RWPE1 (cell line): ENCODE measurements around the gene EVA1A.

Experiments
- CTCF ChIA-PET: fragments of 350-600 bp; sonication (Branson Sonifier 250); formaldehyde crosslinking; extraction: SDS; loops from one replicate; lab custom pipeline; 2021; lab: Yijun Ruan, JAX
- POLR2A ChIA-PET: fragments of 400-600 bp; formaldehyde crosslinking; extraction: SDS; loops from one replicate; lab custom pipeline; 2020; ENCODE audit warnings: antibody characterized with exemption; ENCODE audit not compliant: low non-redundant PET; lab: Yijun Ruan, JAX
- DNase-seq: peaks from one replicate; pipeline ENCODE4 v3.0.0; 2012; ENCODE audit warnings: low spot score
- H3K27ac ChIP-seq: fragments of 450-650 bp; 2 replicates; pipeline ENCODE4 v1.5.1; 2017
- TF ChIP-seq, protein P1 (sequence below): fragments of 450-650 bp; conservative IDR thresholded peaks from 2 replicates; pipeline ENCODE4 v1.5.1; 2017; ENCODE audit warnings: low read depth, mild to moderate bottlenecking

EVA1A gene

DNA sequence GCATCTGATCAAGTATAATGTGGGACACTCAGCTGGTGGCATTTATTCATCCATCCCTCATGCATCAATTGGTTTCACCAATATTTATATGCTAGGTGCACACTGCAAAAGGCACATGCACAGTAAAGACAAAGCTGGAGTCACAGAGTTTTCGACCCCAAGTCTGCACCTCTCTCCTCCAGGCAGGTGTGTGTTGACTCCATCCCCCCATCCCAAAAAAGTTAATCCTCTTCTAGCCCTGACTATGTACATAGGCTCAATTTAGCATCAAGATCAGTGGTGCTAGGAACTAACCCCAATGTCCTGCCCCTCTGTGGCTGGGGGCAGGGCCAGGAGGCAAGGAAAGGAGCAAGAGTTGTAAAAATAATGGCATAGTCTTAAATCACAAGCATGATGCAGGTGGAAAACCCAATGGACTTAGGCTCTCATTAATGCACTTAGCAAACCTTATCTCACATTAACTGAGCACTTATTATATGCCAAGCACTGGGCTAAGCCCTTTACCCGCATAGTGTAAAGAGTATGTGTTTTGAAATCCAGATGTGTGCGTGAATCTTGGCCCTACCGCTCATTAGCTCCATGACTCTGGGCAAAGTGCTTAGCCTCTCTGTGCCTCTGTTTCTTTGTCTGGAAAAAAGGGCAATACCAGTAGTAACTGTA lies 3.1 kb downstream of the EVA1A start:
- ChIA-PET CTCF (no interaction called here), POLR2A (no interaction called here)
- no peak overlapping the region for H3K27ac ChIP-seq
- DNase-seq = no peak
- TF ChIP-seq, protein P1, sequence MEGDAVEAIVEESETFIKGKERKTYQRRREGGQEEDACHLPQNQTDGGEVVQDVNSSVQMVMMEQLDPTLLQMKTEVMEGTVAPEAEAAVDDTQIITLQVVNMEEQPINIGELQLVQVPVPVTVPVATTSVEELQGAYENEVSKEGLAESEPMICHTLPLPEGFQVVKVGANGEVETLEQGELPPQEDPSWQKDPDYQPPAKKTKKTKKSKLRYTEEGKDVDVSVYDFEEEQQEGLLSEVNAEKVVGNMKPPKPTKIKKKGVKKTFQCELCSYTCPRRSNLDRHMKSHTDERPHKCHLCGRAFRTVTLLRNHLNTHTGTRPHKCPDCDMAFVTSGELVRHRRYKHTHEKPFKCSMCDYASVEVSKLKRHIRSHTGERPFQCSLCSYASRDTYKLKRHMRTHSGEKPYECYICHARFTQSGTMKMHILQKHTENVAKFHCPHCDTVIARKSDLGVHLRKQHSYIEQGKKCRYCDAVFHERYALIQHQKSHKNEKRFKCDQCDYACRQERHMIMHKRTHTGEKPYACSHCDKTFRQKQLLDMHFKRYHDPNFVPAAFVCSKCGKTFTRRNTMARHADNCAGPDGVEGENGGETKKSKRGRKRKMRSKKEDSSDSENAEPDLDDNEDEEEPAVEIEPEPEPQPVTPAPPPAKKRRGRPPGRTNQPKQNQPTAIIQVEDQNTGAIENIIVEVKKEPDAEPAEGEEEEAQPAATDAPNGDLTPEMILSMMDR = no peak

GRCh38 chr2:75556679-75557366 lies 3.9 kb downstream of the EVA1A start:
- H3K27ac ChIP-seq = no peak overlapping the region
- no peak for DNase-seq
- TF ChIP-seq, protein P1 = no peak
- ChIA-PET POLR2A (no interaction called here), CTCF (no interaction called here)

- no peak for DNase-seq
- TF ChIP-seq, protein P1 = no peak
- ChIA-PET CTCF (no interaction called here), POLR2A (no interaction called here)
- H3K27ac ChIP-seq = no peak overlapping the region
Measured at GRCh38 chr2:75555701-75556100, 5.0 kb downstream of the EVA1A start.

GRCh38 chr2:75553935-75554531 lies 6.7 kb downstream of the EVA1A start:
- H3K27ac ChIP-seq = no peak overlapping the region
- TF ChIP-seq, protein P1 = no peak
- CTCF ChIA-PET = no interaction called here
- POLR2A ChIA-PET = no interaction called here
- no peak for DNase-seq

- no peak for DNase-seq
- CTCF ChIA-PET = interaction anchor here (0.8 kb wide), 1 partner anchor 56 kb away, joined by 4 read pairs; no protein-coding TSS in a partner anchor
- TF ChIP-seq, protein P1 = no peak
- no peak overlapping the region for H3K27ac ChIP-seq
- POLR2A ChIA-PET = no interaction called here
Measured at GRCh38 chr2:75552222-75552621, 8.5 kb downstream of the EVA1A start.

GRCh38 chr2:75551434-75551833 lies 9.3 kb downstream of the EVA1A start:
- ChIA-PET CTCF (interaction anchor here (0.8 kb wide), 1 partner anchor 57 kb away, joined by 4 read pairs; no protein-coding TSS in a partner anchor), POLR2A (no interaction called here)
- DNase-seq = no peak
- no peak overlapping the region for H3K27ac ChIP-seq
- TF ChIP-seq, protein P1 = no peak
